ENCODE data around the gene MYCBP. TPM values are rescaled to one million over a fixed set of nuclear protein-coding genes. Genes with fewer than 3 reads are reported as not detected.
"Not testable (repeated sequence)": the region's sequence is repeated elsewhere in the genome, so short reads cannot be mapped to it uniquely, and the experiment has no call there.

MYCBP gene
- total and polyA plus RNA-seq, 8 donors = 6.1 to 16.1 (median 9.6) TPM

- peaks cover 0 to 12% (median 3%) of the 10 kb centered on the region in 3 donors for H3K4me1 ChIP-seq
- H3K4me3 ChIP-seq = no peak overlapping the region
- FAIRE-seq (no peak), ATAC-seq (no peak), DNase-seq (no peak)
- H3K27ac ChIP-seq = no peak overlapping the region
- intact Hi-C loops (cut with DNase I) = no loop called here
- 84 to 86% methylated on average over 4 of the region's 4 CpGs for WGBS, 2 donors
- TF ChIP-seq CTCF (IDR thresholded peaks at IDR 0.05) = no peak
- no peaks in the 10 kb centered on the region for H3K9me3 ChIP-seq
- no peaks in the 10 kb centered on the region for H3K27me3 ChIP-seq
- peaks cover 0 to 38% (median 0%) of the 10 kb centered on the region in 3 donors for H3K36me3 ChIP-seq
These were observed 20.4 kb downstream of the MYCBP start for GRCh38 chr1:38852780-38853179.

- Histone ChIP-seq H3K27ac (no peak overlapping the region), H3K36me3 (peaks cover 0 to 42% (median 0%) of the 10 kb centered on the region in 3 donors), H3K27me3 (no peaks in the 10 kb centered on the region), H3K4me3 (no peak overlapping the region), H3K4me1 (no peaks in the 10 kb centered on the region), H3K9me3 (no peaks in the 10 kb centered on the region)
- no peak for TF ChIP-seq CTCF (IDR thresholded peaks at IDR 0.05)
- WGBS, 2 donors = 85 to 88% methylated on average over 1 of the region's 1 CpG
- intact Hi-C loops (cut with DNase I) = no loop called here
- ATAC-seq (peak in 1 of 4 donors; percentile 32), FAIRE-seq (no peak), DNase-seq (no peak)
These were observed 25.1 kb downstream of the MYCBP start for GRCh38 chr1:38848071-38848470.

- Histone ChIP-seq H3K9me3 (no peaks in the 10 kb centered on the region), H3K4me1 (no peaks in the 10 kb centered on the region), H3K36me3 (peaks cover 0 to 34% (median 0%) of the 10 kb centered on the region in 3 donors), H3K4me3 (no peak overlapping the region), H3K27ac (no peak overlapping the region), H3K27me3 (no peaks in the 10 kb centered on the region)
- DNase-seq (no peak), ATAC-seq (no peak), FAIRE-seq (no peak)
- WGBS, 2 donors = 73 to 93% methylated on average over 3 of the region's 3 CpGs
- intact Hi-C loops (cut with DNase I) = no loop called here
- TF ChIP-seq CTCF (IDR thresholded peaks at IDR 0.05) = no peak
These were observed 26.9 kb downstream of the MYCBP start for GRCh38 chr1:38846210-38846609.

- H3K27me3 ChIP-seq; FAIRE-seq; H3K4me1 ChIP-seq; intact Hi-C loops (cut with DNase I); H3K4me3 ChIP-seq; H3K9me3 ChIP-seq; ATAC-seq; H3K27ac ChIP-seq; DNase-seq: not testable (repeated sequence)
- H3K36me3 ChIP-seq = peaks cover 0 to 25% (median 0%) of the 10 kb centered on the region in 3 donors
- WGBS, 2 donors = 94 to 98% methylated on average over 3 of the region's 3 CpGs
These were observed 28.1 kb downstream of the MYCBP start for GRCh38 chr1:38845088-38845487.

- TF ChIP-seq CTCF (IDR thresholded peaks at IDR 0.05) = no peak
- WGBS, 2 donors = 63 to 70% methylated on average over 2 of the region's 2 CpGs
- DNase-seq = no peak
These were observed 32.9 kb downstream of the MYCBP start for GRCh38 chr1:38840281-38840680.

More at GRCh38 chr1:38840281-38840680, 32.9 kb downstream of the MYCBP start:
- Histone ChIP-seq H3K27ac (no peak overlapping the region), H3K36me3 (peaks cover 0 to 18% (median 10%) of the 10 kb centered on the region in 3 donors), H3K4me1 (no peaks in the 10 kb centered on the region), H3K27me3 (no peaks in the 10 kb centered on the region), H3K4me3 (no peak overlapping the region), H3K9me3 (no peaks in the 10 kb centered on the region)
- no peak for ATAC-seq
- no peak for FAIRE-seq
- intact Hi-C loops (cut with DNase I) = no loop called here
